Aorta (tissue), 5 donors: ENCODE data around the gene CCDC12. TPM values are rescaled to one million over a fixed set of nuclear protein-coding genes. Genes with fewer than 3 reads are reported as not detected.
A peak's percentile ranks its signal among the peaks of the same experiment; 100 is the strongest.

Experiments used
- ATAC-seq: fragments of 200-7000 bp; cut with Tn5 transposase; one replicate; pipeline ENCODE4 v1.9.1; 2022; ENCODE audit warnings: moderate library complexity; ENCODE audit not compliant: low FRiP score
- DNase-seq, 2 donors: peaks; one replicate each; pipeline ENCODE4 v3.0.0-alpha.2; 2020
- H3K27ac ChIP-seq, 2 donors: one replicate each; pipeline ENCODE4 v1.5.1; 2013; ENCODE audit warnings: low read length in 2 of 2, mild to moderate bottlenecking in 2 of 2, moderate library complexity in 2 of 2, control low read depth in 1 of 2, inconsistent platforms in 1 of 2, low read depth in 1 of 2
- H3K27me3 ChIP-seq, 2 donors: one replicate each; pipeline ENCODE4 v1.6.1; 2013; ENCODE audit warnings: control low read depth in 1 of 2, low read length in 1 of 2, mild to moderate bottlenecking in 1 of 2, moderate library complexity in 1 of 2; ENCODE audit not compliant: insufficient read depth in 2 of 2, control insufficient read depth in 1 of 2
- H3K36me3 ChIP-seq, 2 donors: one replicate each; pipeline ENCODE4 v1.6.1; 2013; ENCODE audit warnings: control low read depth in 1 of 2, low read length in 1 of 2, mild to moderate bottlenecking in 1 of 2; ENCODE audit not compliant: insufficient read depth in 2 of 2, control insufficient read depth in 1 of 2
- H3K4me1 ChIP-seq, 2 donors: one replicate each; pipeline ENCODE4 v1.6.1; 2013; ENCODE audit warnings: low read length in 2 of 2, control low read depth in 1 of 2, mild to moderate bottlenecking in 1 of 2, moderate library complexity in 1 of 2; ENCODE audit not compliant: insufficient read depth in 2 of 2, control insufficient read depth in 1 of 2
- H3K4me3 ChIP-seq, 2 donors: one replicate each; pipeline ENCODE4 v1.5.1; 2013; ENCODE audit warnings: low read length in 2 of 2, control low read depth in 1 of 2, mild to moderate bottlenecking in 1 of 2
- H3K9me3 ChIP-seq: one replicate; pipeline ENCODE4 v1.6.1; 2013; ENCODE audit warnings: mild to moderate bottlenecking, low read length; ENCODE audit not compliant: control insufficient read depth
- WGBS, 2 donors: extraction: QIAGEN DNeasy Blood & Tissue Kit; methylation state at CpG; one replicate each; pipeline ENCODE4 v1.1.7; 2013; 5-methylcytosine and 5-hydroxymethylcytosine counted together
- intact Hi-C, 2 donors: fragments of 100-400 bp; cut with DNase I; formaldehyde crosslinking; loops; one replicate each; pipeline versions ENCODE4 v1.14.2 to v1.15.0; 2022
- polyA plus RNA-seq, 2 donors: library from polyadenylated mRNA; stranded (reverse); fragments of 200-250 nt; gene quantifications; one replicate each; pipeline ENCODE4 v1.2.3, GENCODE V29; 2013
- total RNA-seq, 2 donors: library from RNA; stranded (reverse); fragmentation: NEBNext Ultra II Directional; extraction: Animal tissue kit (Norgen Biotek cat#: 25700); gene quantifications; one replicate each; pipeline ENCODE4 v1.2.1, GENCODE V29; 2021
- donor health status: healthy with polysubstance abuse.
- donor health status: Bipolar disorder and iron deficiency.
- donor health status: DM: no; HTN: no; CAD: no.
- donor health status: DM: no; HTN: no; CAD: no.
- donor health status: DM: yes; HTN: yes; CAD: no.

Gene CCDC12
- total and polyA plus RNA-seq, 4 donors, result 30.5 to 46.5 (median 39.7) TPM

- intact Hi-C loops, result no loop called here
- H3K4me1 ChIP-seq, result peaks cover 0 to 3% of the 10 kb centered on the region in 2 donors
- WGBS, 2 donors, result 86 to 91% methylated on average over 7 of the region's 7 CpGs
Observed at GRCh38 chr3:46877406-46878125, 99.0 kb downstream of the CCDC12 start, which contains the start of gene PTH1R. PTH1R (plus strand) TSS chr3:46877721; CDS start chr3:46883560, 5,839 bp downstream.

GRCh38 chr3:46876313-46877300 is 99.9 kb downstream of the CCDC12 start:
- no peak for ATAC-seq
- intact Hi-C loops, result no loop called here
- DNase-seq, result no peak
- Histone ChIP-seq H3K27me3 (no peaks in the 10 kb centered on the region), H3K27ac (no peak overlapping the region), H3K9me3 (no peaks in the 10 kb centered on the region), H3K36me3 (no peaks in the 10 kb centered on the region), H3K4me1 (peaks cover 0 to 3% of the 10 kb centered on the region in 2 donors), H3K4me3 (no peak overlapping the region)
- 89 to 93% methylated on average over 10 of the region's 10 CpGs for whole genome bisulfite sequencing, 2 donors

More at GRCh38 chr3:46877406-46878125, 99.0 kb downstream of the CCDC12 start, which contains the start of gene PTH1R:
- no peaks in the 10 kb centered on the region for H3K9me3 ChIP-seq
- no peaks in the 10 kb centered on the region for H3K36me3 ChIP-seq
- H3K27ac ChIP-seq, result no peak within 1 kb of the TSS
- DNase-seq, result no peak
- H3K4me3 ChIP-seq, result no peak within 1 kb of the TSS
- no peak for ATAC-seq
- H3K27me3 ChIP-seq, result no peaks in the 10 kb centered on the region

- ATAC-seq (no peak), DNase-seq (no peak)
- no peak overlapping the region for H3K4me3 ChIP-seq
- H3K36me3 ChIP-seq, result no peaks in the 10 kb centered on the region
- no peaks in the 10 kb centered on the region for H3K9me3 ChIP-seq
- 97 to 98% methylated on average over 9 of the region's 9 CpGs for WGBS, 2 donors
- H3K27ac ChIP-seq, result no peak overlapping the region
- intact Hi-C loops, result no loop called here
- no peaks in the 10 kb centered on the region for H3K27me3 ChIP-seq
- H3K4me1 ChIP-seq, result peaks cover 0 to 5% of the 10 kb centered on the region in 2 donors
Observed at GRCh38 chr3:46875560-46875959, 101.0 kb downstream of the CCDC12 start.

- H3K9me3 ChIP-seq, result no peaks in the 10 kb centered on the region
- H3K36me3 ChIP-seq, result no peaks in the 10 kb centered on the region
- intact Hi-C loops, result no loop called here
- DNase-seq (peak in 1 of 2 donors; percentile 81), ATAC-seq (peak; percentile 38)
- H3K27ac ChIP-seq, result no peak overlapping the region
- H3K4me1 ChIP-seq, result peaks cover 0 to 5% of the 10 kb centered on the region in 2 donors
- no peaks in the 10 kb centered on the region for H3K27me3 ChIP-seq
- 9 to 13% methylated on average over 18 of the region's 18 CpGs for WGBS, 2 donors
- H3K4me3 ChIP-seq, result no peak overlapping the region
Observed at GRCh38 chr3:46874430-46874829, 102.1 kb downstream of the CCDC12 start.

GRCh38 chr3:46873521-46873920 is 103.0 kb downstream of the CCDC12 start:
- Histone ChIP-seq H3K9me3 (no peaks in the 10 kb centered on the region), H3K4me3 (no peak overlapping the region), H3K36me3 (no peaks in the 10 kb centered on the region), H3K4me1 (peaks cover 0 to 5% of the 10 kb centered on the region in 2 donors), H3K27me3 (no peaks in the 10 kb centered on the region), H3K27ac (peak overlapping the region in 1 of 2 donors; percentile 9)
- intact Hi-C loops, result no loop called here
- DNase-seq (no peak), ATAC-seq (no peak)
- WGBS, 2 donors, result 72 to 80% methylated on average over 5 of the region's 5 CpGs

Other genes starting within 250 kb of the CCDC12 start
- 1 to 10 TPM; 1.8 to 3.0 TPM for gene MYL3, start 113.3 kb downstream of the CCDC12 start, total RNA-seq
- gene MYL3, start 113.3 kb downstream of the CCDC12 start, polyA plus RNA-seq, result 10 to 100 TPM in 1 of 2 donors, 1 to 10 TPM in 1; 2.6 to 14.3 TPM
- 1 to 10 TPM; 6.6 to 6.7 TPM for gene PTH1R, start 99.0 kb downstream of the CCDC12 start, total RNA-seq
- gene PTH1R, start 99.0 kb downstream of the CCDC12 start, polyA plus RNA-seq, result 10 to 100 TPM in 1 of 2 donors, 1 to 10 TPM in 1; 8.4 to 38.6 TPM
- gene NBEAL2, start 2.9 kb upstream of the CCDC12 start, total RNA-seq, result 10 to 100 TPM; 26.2 to 45.8 TPM
- 10 to 100 TPM in 1 of 2 donors, 1 to 10 TPM in 1; 6.3 to 55.8 TPM for gene NBEAL2, start 2.9 kb upstream of the CCDC12 start, polyA plus RNA-seq
- 10 to 100 TPM; 51.8 to 62.5 TPM for gene SETD2, start 187.4 kb upstream of the CCDC12 start, total RNA-seq
- gene SETD2, start 187.4 kb upstream of the CCDC12 start, polyA plus RNA-seq, result 10 to 100 TPM; 12.9 to 15.1 TPM